ENCODE data around the gene RAP1A.
"Not testable (repeated sequence)": the region's sequence is repeated elsewhere in the genome, so short reads cannot be mapped to it uniquely, and the experiment has no call there.

The RAP1A gene

DNA sequence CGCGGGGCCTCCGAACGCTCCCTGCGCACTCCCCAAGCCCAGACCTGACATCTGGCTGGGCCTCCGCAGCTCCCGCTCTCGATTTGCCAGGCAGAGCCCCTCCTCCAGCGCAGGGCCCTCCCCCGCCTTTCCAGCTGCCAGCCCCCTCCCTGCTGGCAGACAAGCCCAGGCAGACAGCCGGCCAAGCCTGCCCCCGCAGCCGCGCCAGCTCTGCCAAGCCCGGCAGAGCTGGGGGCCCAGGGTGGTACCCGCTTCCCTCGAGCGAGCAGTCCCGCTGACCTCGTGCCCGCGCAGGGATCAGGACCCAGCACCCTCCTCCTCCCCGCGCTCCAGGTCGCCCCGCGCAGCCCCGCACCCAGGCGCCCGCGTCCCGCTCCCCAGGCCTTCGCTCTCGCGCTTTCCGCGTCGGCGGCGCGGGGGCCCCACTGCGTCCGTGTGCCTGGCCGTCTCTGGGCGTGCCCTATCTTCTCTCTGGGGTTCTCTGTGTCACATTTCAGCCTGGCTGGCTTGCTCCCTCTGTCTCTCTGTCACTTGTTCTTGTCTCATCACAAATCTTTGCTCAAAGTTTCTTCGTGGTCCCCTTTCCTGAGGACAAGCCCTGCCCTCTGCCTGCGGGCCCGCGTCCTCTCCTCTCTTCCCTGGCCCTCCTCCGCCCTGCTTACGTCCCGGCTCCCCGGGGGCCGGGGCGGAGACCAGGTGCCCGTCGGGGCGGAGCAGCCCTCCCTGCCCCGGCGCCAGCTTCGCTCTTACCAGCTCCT is 119.0 kb downstream of the RAP1A start:
- H3K9ac ChIP-seq (ENCODE audit: low read depth, low read length), result peak overlapping the region; percentile 64
- H3K9me3 ChIP-seq (ENCODE audit: insufficient read depth, low read depth, low read length), result no peaks in the 10 kb centered on the region
- H3K27me3 ChIP-seq (ENCODE audit: insufficient read depth, low read length), result peaks cover 17% of the 10 kb centered on the region
- H3K36me3 ChIP-seq (ENCODE audit: insufficient read depth, low read length), result no peaks in the 10 kb centered on the region
- peak overlapping the region; percentile 74 for H3K4me3 ChIP-seq (ENCODE audit: low read length)
- WGBS, result under 1% methylated on average over 61 of the region's 61 CpGs
- H3K27ac ChIP-seq (ENCODE audit: low read depth, low read length), result peak overlapping the region; percentile 71; the same call in 1 of the 2 replicates
- H3K4me1 ChIP-seq (ENCODE audit: insufficient read depth, low read length), result peaks cover 27% of the 10 kb centered on the region

DNA sequence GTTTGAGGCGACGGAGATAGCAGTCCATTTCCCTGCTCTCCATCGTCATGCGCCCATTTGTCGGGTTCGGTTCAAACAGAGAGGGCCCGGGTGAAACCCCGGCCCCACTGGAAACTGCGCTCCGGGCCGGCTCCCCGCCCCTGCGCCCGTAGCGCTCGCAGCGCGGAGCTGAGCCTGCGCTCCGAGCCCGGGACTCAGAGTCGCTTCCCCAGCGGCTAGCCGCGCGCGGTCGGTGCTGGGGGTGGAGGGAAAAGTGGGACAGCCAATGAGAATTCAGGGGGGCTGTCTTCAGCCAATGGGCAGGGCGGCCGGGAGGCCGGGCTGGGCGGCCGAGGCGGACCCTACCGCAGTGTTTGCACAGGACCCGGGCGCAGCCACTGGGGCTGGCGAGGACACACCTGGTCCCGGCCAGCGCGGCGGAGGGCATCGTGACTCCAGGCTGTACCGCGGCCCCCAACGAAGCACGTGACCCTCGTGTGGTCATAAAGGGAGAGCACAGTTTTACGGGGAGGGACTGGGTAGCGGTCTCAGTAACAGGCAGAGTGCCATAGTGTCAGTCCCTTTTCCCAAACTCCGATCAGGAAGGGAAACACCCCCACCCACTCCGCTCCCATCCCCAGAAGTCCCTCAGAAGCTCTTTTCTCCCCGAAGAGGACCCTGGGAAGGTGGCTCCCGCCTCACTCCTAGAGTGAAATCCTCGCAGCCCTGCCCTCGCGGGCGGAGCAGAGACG is 119.8 kb downstream of the RAP1A start, which contains the start of gene INKA2:
INKA2 (minus strand) TSS at position 202 of the 731 bp plus-strand sequence; CDS start at position 49, 153 bp downstream.
- H3K4me3 ChIP-seq (ENCODE audit: low read length), result peak within 1 kb of the TSS; percentile 74
- H3K9me3 ChIP-seq (ENCODE audit: insufficient read depth, low read depth, low read length), result no peaks in the 10 kb centered on the region
- peaks cover 27% of the 10 kb centered on the region for H3K4me1 ChIP-seq (ENCODE audit: insufficient read depth, low read length)
- WGBS, result under 1% methylated on average over 59 of the region's 59 CpGs
- H3K9ac ChIP-seq (ENCODE audit: low read depth, low read length), result peak within 1 kb of the TSS; percentile 64
- peak within 1 kb of the TSS; percentile 89; the same call in 1 of the 2 replicates for H3K27ac ChIP-seq (ENCODE audit: low read depth, low read length)
- H3K27me3 ChIP-seq (ENCODE audit: insufficient read depth, low read length), result peaks cover 17% of the 10 kb centered on the region
- H3K36me3 ChIP-seq (ENCODE audit: insufficient read depth, low read length), result no peaks in the 10 kb centered on the region

DNA sequence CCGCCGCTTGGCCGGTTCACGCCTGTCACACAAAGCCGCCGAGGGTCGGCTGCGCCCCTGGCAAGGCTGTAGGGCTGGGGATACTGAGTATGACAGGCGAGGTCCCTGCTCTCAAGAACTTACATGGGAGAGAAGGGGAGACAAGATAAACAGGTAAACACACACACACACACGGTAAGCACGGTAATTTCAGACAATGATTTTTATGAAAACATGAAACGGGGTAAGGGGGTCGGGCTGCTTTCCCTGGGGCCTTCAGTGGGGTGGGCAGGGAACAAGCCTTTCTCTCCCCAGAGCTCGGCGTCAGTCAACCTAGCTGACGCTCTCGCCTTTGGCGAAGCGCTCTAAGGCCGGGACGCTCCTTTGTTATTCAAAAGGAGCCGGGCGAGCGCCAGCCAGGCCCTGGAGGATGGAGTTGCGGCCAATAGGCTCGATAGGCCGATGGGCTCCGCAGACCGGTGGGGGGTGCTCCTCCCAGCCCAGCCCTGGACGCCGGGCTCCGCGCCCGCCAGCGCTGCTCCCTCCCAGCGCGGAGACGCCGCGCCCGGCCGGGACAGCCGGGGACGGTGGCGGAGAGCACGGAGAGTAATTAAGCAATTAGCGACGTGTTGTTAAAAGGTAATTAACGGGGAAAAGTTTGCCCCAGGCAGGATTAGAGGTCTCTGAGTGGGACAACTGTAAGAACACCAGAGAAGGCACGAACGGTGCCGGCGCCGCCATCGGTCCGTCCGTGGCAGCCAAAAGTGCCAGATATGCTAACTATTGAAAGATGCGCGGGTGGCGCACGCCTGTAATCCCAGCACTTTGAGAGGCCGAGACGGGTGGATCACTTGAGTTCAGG is 120.6 kb downstream of the RAP1A start:
- H3K36me3 ChIP-seq (ENCODE audit: insufficient read depth, low read length), result no peaks in the 10 kb centered on the region
- under 1% methylated on average over 61 of the region's 63 CpGs for WGBS
- peak overlapping the region; percentile 40 for H3K9ac ChIP-seq (ENCODE audit: low read depth, low read length)
- peaks cover 17% of the 10 kb centered on the region for H3K27me3 ChIP-seq (ENCODE audit: insufficient read depth, low read length)
- peaks cover 27% of the 10 kb centered on the region for H3K4me1 ChIP-seq (ENCODE audit: insufficient read depth, low read length)
- peak overlapping the region; percentile 89; the same call in 1 of the 2 replicates for H3K27ac ChIP-seq (ENCODE audit: low read depth, low read length)
- H3K4me3 ChIP-seq (ENCODE audit: low read length), result peak overlapping the region; percentile 74
- no peaks in the 10 kb centered on the region for H3K9me3 ChIP-seq (ENCODE audit: insufficient read depth, low read depth, low read length)

DNA sequence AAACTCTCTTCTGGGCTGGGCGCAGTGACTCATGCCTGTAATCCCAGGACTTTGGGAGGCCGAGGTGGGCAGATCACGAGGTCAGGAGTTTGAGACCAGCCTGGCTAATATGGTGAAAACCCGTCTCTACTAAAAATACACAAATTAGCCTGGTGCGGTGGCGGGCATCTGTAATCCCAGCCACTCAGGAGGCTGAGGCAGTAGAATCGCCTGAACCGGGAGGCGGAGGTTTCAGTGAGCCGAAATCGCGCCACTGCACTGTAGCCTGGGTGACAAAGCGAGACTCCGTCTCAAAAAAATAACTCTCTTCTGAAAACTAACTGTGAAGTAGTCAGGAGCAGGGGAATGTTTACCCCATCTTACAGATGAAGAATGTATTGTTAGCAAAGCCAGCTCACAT is 122.7 kb downstream of the RAP1A start:
- WGBS, result 94% methylated on average over 14 of the region's 14 CpGs
- not testable (repeated sequence) for H3K27ac ChIP-seq (ENCODE audit: low read depth, low read length); H3K9ac ChIP-seq (ENCODE audit: low read depth, low read length); H3K4me3 ChIP-seq (ENCODE audit: low read length); H3K36me3 ChIP-seq (ENCODE audit: insufficient read depth, low read length); H3K4me1 ChIP-seq (ENCODE audit: insufficient read depth, low read length); H3K9me3 ChIP-seq (ENCODE audit: insufficient read depth, low read depth, low read length)
- peaks cover 14% of the 10 kb centered on the region for H3K27me3 ChIP-seq (ENCODE audit: insufficient read depth, low read length)

DNA sequence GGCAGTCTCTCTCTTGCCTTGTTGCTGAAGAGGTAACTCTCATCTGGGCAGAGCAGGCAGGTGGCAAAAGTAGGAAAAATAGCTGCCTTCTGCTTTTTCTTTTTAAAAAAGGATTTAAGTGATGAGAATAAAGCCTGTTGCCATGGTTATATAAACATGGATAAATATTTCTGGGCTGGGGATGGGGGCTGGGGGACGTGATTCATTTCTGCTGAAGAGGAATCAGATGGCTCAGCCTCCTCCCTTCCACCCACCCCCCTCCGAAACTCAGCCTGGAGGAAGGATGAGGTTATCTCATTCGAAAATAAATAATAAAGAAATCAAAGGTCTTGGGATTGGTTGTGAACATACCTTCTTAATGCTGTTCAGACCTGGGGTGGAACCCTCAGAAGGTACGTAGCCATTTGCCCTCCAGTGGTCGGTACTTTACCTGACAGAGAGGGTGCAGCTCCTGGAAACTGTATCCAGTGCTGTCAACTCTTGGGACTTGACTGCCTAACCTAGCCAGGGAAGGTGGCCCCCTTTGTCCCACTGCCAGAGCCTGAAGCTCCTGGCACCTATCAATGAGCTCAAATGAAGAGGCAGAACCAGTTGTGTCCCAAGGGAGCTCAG is 123.5 kb downstream of the RAP1A start:
- H3K27ac ChIP-seq (ENCODE audit: low read depth, low read length), result no peak overlapping the region

DNA sequence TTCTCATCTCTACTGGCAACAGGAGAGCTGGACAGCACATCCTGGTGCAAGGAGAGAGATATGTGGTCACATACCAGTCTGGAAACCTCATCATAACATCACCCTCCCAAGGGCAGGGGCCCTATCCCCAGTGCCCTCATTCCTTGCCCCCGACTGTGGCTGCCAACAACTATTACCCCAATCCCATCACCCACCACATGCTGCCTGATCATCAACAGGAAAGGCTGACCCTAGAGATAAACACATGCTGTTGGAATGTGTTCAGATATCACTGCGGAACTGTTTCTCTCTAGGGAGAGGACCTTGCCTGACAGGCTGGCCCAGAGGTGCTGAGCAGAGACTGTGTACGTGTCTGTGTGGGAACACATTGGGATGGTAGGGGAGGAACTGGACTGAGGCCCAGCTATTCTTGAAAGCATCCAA is 124.1 kb downstream of the RAP1A start:
- peaks cover 12% of the 10 kb centered on the region for H3K27me3 ChIP-seq (ENCODE audit: insufficient read depth, low read length)
- H3K9me3 ChIP-seq (ENCODE audit: insufficient read depth, low read depth, low read length), result no peaks in the 10 kb centered on the region
- H3K36me3 ChIP-seq (ENCODE audit: insufficient read depth, low read length), result no peaks in the 10 kb centered on the region
- H3K27ac ChIP-seq (ENCODE audit: low read depth, low read length), result no peak overlapping the region
- no peak overlapping the region for H3K9ac ChIP-seq (ENCODE audit: low read depth, low read length)
- H3K4me3 ChIP-seq (ENCODE audit: low read length), result no peak overlapping the region
- peaks cover 8% of the 10 kb centered on the region for H3K4me1 ChIP-seq (ENCODE audit: insufficient read depth, low read length)
- WGBS, result 89% methylated on average over 3 of the region's 3 CpGs

More for the DNA sequence above, 123.5 kb downstream of the RAP1A start:
- peaks cover 3% of the 10 kb centered on the region for H3K4me1 ChIP-seq (ENCODE audit: insufficient read depth, low read length)
- H3K9me3 ChIP-seq (ENCODE audit: insufficient read depth, low read depth, low read length), result no peaks in the 10 kb centered on the region
- H3K9ac ChIP-seq (ENCODE audit: low read depth, low read length), result no peak overlapping the region
- peaks cover 12% of the 10 kb centered on the region for H3K27me3 ChIP-seq (ENCODE audit: insufficient read depth, low read length)
- H3K4me3 ChIP-seq (ENCODE audit: low read length), result no peak overlapping the region
- WGBS, result 88% methylated on average over 3 of the region's 5 CpGs
- no peaks in the 10 kb centered on the region for H3K36me3 ChIP-seq (ENCODE audit: insufficient read depth, low read length)

DNA sequence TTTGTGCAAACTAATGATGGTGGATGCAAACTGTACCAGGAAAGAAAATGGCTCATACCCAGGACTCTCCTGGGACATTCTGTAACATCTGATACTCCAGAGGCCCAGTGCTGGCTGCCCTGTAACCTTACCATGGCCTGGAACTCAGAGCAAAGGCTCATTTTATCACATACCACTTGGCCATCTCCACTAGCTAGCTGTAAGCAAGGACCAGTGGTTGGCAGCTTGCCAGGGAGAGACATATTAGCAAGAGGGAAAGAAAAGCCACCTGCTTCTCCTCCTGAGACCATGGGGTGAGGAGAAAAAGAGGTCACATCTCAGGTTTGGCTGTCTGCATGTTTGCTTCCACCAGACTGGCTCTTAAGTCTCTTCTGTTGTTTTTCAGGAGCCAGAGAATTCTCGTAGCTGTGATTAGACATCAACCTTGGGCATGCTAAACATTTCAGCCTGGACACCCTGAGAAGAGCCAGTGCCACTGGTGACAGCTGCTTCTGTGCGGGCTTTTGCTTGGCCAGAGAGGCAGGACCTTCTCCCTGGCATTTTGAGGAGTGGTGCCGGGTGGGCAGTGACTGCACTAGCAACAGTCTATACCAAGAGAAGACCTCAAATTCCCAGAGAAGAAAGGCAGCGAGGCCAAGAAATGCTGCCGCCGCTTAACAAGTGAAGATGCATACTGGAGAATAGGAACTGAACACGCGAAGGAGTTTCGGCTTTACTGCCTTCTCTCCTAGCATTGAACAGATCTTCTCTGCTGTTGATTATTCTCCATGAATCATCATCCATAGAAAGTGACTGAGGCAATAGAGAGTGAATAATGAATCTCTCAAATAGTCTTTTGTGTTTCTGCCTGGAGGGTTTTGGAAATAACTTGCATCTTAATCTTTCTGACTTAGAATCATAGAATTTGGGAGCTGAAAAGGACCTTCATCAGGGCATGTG is 126.4 kb downstream of the RAP1A start:
- 91% methylated on average over 9 of the region's 9 CpGs for WGBS

DNA sequence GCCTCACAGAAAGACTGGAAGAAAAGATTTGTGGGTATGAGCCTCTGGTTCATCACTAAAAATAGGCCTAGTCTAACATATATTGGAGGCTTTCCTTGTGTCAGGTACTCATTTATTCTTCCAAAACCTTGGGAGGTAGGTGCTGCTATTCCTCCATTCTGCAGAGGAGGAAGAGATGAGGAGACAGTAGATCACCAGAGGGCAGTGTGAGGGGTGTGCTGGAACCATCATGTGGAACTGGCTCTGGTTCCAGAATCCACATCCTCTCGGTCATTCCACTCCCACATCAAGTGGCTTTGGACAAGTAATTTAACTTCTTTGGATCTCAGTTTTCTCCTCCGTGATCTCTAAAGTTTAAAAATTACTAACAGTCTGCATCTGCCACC is 127.0 kb downstream of the RAP1A start:
- 78% methylated on average over 2 of the region's 2 CpGs for WGBS
- no peak overlapping the region for H3K27ac ChIP-seq (ENCODE audit: low read depth, low read length)

More for the DNA sequence above, 126.4 kb downstream of the RAP1A start:
- no peak overlapping the region for H3K27ac ChIP-seq (ENCODE audit: low read depth, low read length)
- H3K4me1 ChIP-seq (ENCODE audit: insufficient read depth, low read length), result peaks cover 19% of the 10 kb centered on the region
- H3K27me3 ChIP-seq (ENCODE audit: insufficient read depth, low read length), result peaks cover 10% of the 10 kb centered on the region
- H3K9me3 ChIP-seq (ENCODE audit: insufficient read depth, low read depth, low read length), result no peaks in the 10 kb centered on the region
- no peak overlapping the region for H3K4me3 ChIP-seq (ENCODE audit: low read length)
- H3K9ac ChIP-seq (ENCODE audit: low read depth, low read length), result no peak overlapping the region
- H3K36me3 ChIP-seq (ENCODE audit: insufficient read depth, low read length), result no peaks in the 10 kb centered on the region

DNA sequence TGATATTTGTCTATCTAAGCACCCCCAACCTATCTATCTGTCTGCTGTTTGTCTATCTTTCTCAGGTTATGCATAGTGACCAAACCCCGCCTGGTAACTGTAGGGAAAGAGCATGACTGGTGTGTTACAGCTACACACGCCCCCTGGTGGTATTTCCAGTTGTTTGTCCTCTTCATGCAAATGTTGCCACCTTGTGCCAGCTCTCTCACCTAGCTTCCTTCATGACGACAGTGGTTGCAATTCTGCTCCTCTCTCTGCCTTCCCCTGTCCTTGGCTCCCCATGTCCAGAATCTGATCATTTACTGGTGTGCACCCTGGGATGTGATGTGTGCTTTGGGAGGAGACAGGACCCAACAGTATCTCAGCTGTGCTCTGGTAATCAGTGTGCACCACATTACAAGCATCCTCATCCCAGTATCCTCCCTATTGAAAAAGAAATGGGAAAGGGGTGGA is 127.7 kb downstream of the RAP1A start:
- Histone ChIP-seq H3K27ac (ENCODE audit: low read depth, low read length) (no peak overlapping the region), H3K4me3 (ENCODE audit: low read length) (no peak overlapping the region), H3K27me3 (ENCODE audit: insufficient read depth, low read length) (no peaks in the 10 kb centered on the region), H3K4me1 (ENCODE audit: insufficient read depth, low read length) (peaks cover 19% of the 10 kb centered on the region), H3K9ac (ENCODE audit: low read depth, low read length) (no peak overlapping the region), H3K36me3 (ENCODE audit: insufficient read depth, low read length) (no peaks in the 10 kb centered on the region), H3K9me3 (ENCODE audit: insufficient read depth, low read depth, low read length) (no peaks in the 10 kb centered on the region)
- WGBS, result 33% methylated on average over 3 of the region's 3 CpGs

More for the DNA sequence above, 127.0 kb downstream of the RAP1A start:
- Histone ChIP-seq H3K9ac (ENCODE audit: low read depth, low read length) (no peak overlapping the region), H3K36me3 (ENCODE audit: insufficient read depth, low read length) (no peaks in the 10 kb centered on the region), H3K27me3 (ENCODE audit: insufficient read depth, low read length) (peaks cover 4% of the 10 kb centered on the region; the same call in 1 of the 2 replicates), H3K9me3 (ENCODE audit: insufficient read depth, low read depth, low read length) (no peaks in the 10 kb centered on the region), H3K4me1 (ENCODE audit: insufficient read depth, low read length) (peaks cover 19% of the 10 kb centered on the region), H3K4me3 (ENCODE audit: low read length) (no peak overlapping the region)

DNA sequence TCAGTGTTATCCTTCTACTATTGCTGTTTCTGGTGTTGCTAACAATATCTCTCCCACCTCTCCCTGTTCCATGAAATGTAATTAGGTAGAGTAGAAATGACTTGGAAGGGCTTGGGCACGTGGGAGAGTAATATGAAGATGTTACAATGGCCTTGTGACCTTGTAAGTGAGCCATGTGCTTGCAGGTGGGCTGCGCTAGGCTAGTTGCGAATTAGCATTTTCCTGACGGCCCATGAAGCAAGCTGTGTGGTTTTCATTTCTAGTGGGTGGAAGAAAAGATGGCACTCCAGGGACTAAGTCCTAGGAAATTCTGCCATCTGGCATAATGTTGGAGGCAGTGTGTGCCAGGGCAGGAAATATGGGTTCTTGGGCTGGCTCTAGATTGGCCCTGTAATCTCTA is 128.4 kb downstream of the RAP1A start:
- H3K27ac ChIP-seq (ENCODE audit: low read depth, low read length), result peak overlapping the region; percentile 3; the same call in 1 of the 2 replicates
- peaks cover 19% of the 10 kb centered on the region for H3K4me1 ChIP-seq (ENCODE audit: insufficient read depth, low read length)
- H3K9me3 ChIP-seq (ENCODE audit: insufficient read depth, low read depth, low read length), result no peaks in the 10 kb centered on the region
- H3K36me3 ChIP-seq (ENCODE audit: insufficient read depth, low read length), result no peaks in the 10 kb centered on the region
- H3K27me3 ChIP-seq (ENCODE audit: insufficient read depth, low read length), result no peaks in the 10 kb centered on the region
- H3K9ac ChIP-seq (ENCODE audit: low read depth, low read length), result no peak overlapping the region
- WGBS, result 83% methylated on average over 4 of the region's 4 CpGs
- no peak overlapping the region for H3K4me3 ChIP-seq (ENCODE audit: low read length)
